Smooth muscle cell (in vitro differentiated cells): Measurements from ENCODE around the gene ESPN. TPM values are rescaled to one million over a fixed set of nuclear protein-coding genes. Genes with fewer than 3 reads are reported as not detected.
A peak's percentile ranks its signal among the peaks of the same experiment; 100 is the strongest.

Experiments used
- DNase-seq: peaks from one replicate; lab custom pipeline; 2025; ENCODE audit not compliant: unreplicated experiment; lab: John Stamatoyannopoulos, UW
- H2AFZ ChIP-seq: fragments of 200-600 bp; sonication (generic); 2 replicates; pipeline ENCODE4 v1.6.0; 2016; ENCODE audit warnings: antibody characterized with exemption, low read depth, mild to moderate bottlenecking
- H3F3A ChIP-seq: fragments of 200-600 bp; sonication (generic); 2 replicates; pipeline ENCODE4 v1.6.0; 2017; ENCODE audit warnings: antibody characterized with exemption, low read depth
- H3K27ac ChIP-seq: fragments of 200-600 bp; sonication (generic); 2 replicates; pipeline ENCODE4 v1.5.1; 2016; ENCODE audit warnings: low read depth, mild to moderate bottlenecking
- H3K27me3 ChIP-seq: fragments of 200-600 bp; sonication (generic); 2 replicates; pipeline ENCODE4 v1.6.1; 2016; ENCODE audit warnings: low read depth, mild to moderate bottlenecking
- H3K36me3 ChIP-seq: fragments of 200-600 bp; sonication (generic); 2 replicates; pipeline ENCODE4 v1.5.1; 2016; ENCODE audit warnings: low read depth
- H3K4me1 ChIP-seq: fragments of 200-600 bp; sonication (generic); 2 replicates; pipeline ENCODE4 v1.5.1; 2016; ENCODE audit warnings: low read depth
- H3K4me2 ChIP-seq: fragments of 200-600 bp; sonication (generic); 2 replicates; pipeline ENCODE4 v1.6.0; 2016; ENCODE audit warnings: mild to moderate bottlenecking
- H3K4me3 ChIP-seq: fragments of 200-600 bp; sonication (generic); 2 replicates; pipeline ENCODE4 v1.5.1; 2016; ENCODE audit warnings: mild to moderate bottlenecking
- H3K79me2 ChIP-seq: fragments of 200-600 bp; sonication (generic); 2 replicates; pipeline ENCODE4 v1.6.0; 2016; ENCODE audit warnings: low read depth, mild to moderate bottlenecking
- H3K9ac ChIP-seq: fragments of 200-600 bp; sonication (generic); 2 replicates; pipeline ENCODE4 v1.6.0; 2016; ENCODE audit warnings: low read depth
- H3K9me3 ChIP-seq: fragments of 200-600 bp; sonication (generic); replicated peaks from 2 replicates; pipeline ENCODE4 v1.5.1; 2016; ENCODE audit warnings: low read depth
- H4K20me1 ChIP-seq: fragments of 200-600 bp; sonication (generic); 2 replicates; pipeline ENCODE4 v1.6.0; 2016; ENCODE audit warnings: low read depth
- CTCF ChIP-seq: fragments of 200-600 bp; sonication (generic); IDR thresholded peaks from 2 replicates; pipeline ENCODE4 v1.5.1; 2017; ENCODE audit warnings: borderline replicate concordance, mild to moderate bottlenecking, antibody characterized with exemption; ENCODE audit not compliant: insufficient read depth, poor library complexity, severe bottlenecking
- WGBS: methylation state at CpG from one replicate; pipeline ENCODE4 v1.1.7; 2016; ENCODE audit warnings: low lambda C conversion rate; 5-methylcytosine and 5-hydroxymethylcytosine counted together
- polyA plus RNA-seq: library from polyadenylated mRNA; unstranded; fragments of >200 nt; fragmentation: Nextera tagmentation; extraction: Ambion mirVana; gene quantifications from 2 replicates; pipeline ENCODE4 v1.2.1, GENCODE V29; 2016
- total RNA-seq: library from RNA; depleted of rRNA; stranded (reverse); fragments of >200 nt; gene quantifications from 2 replicates; pipeline ENCODE4 v1.2.3, GENCODE V29; 2014

ESPN gene
- total and polyA plus RNA-seq, 2 experiments from 2014 or later, result 1.1 TPM; not detected in 1

DNA sequence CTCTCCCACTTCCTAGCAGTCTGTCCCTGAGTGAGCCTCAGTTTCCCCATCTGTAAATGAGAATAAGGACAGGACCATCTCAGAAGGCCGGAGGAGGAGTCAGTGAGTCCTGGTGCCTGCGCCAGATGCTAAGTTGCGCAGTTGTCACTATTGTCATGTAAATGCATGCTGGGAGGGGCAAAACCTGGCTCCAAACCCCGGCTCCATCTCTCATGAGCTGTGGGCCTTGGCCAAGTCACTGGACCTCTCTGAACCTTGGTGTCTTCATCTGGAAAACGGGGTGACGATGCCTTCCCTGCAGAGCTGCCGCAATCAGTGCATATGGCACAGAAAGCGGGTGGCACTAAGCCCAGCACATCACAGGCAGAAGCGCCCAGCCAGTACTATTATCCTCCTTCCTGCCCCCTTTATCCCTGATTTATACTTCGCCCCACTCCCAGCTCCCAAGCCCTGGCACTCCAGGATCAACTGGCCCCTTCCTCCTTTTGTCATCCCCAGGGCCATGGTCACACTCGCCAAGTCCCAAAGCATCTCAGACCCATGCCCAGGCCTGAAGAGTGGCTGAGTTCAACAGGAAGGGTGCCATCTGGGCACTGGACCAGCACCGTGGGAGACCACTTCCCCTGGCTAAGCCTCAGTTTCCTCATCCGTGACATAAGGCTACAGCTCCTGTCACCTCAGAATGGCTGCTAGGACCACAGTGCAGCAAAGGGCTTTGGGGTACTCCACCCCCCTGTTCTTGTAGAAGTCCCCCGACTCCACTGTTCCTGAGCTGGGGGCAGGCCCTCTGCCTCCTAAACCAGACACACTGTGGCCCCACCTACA lies 71.2 kb downstream of the ESPN start:
- H2AFZ ChIP-seq, result no peak overlapping the region
- H3K9ac ChIP-seq, result no peak overlapping the region
- no peaks in the 10 kb centered on the region for H3K9me3 ChIP-seq
- WGBS, result 88% methylated on average over 14 of the region's 14 CpGs
- H3K4me1 ChIP-seq, result peaks cover 17% of the 10 kb centered on the region
- H4K20me1 ChIP-seq, result no peaks in the 10 kb centered on the region
- DNase-seq, result no peak
- H3K36me3 ChIP-seq, result no peaks in the 10 kb centered on the region
- no peak overlapping the region for H3K27ac ChIP-seq
- H3K4me3 ChIP-seq, result peak overlapping the region; percentile 72
- no peaks in the 10 kb centered on the region for H3K79me2 ChIP-seq
- H3F3A ChIP-seq, result peaks cover 8% of the 10 kb centered on the region
- peak overlapping the region; percentile 92 for H3K4me2 ChIP-seq
- H3K27me3 ChIP-seq, result no peaks in the 10 kb centered on the region
- TF ChIP-seq CTCF, result no peak

- Histone ChIP-seq H2AFZ (peak overlapping the region; percentile 46), H3K4me2 (peak overlapping the region; percentile 92), H3K27ac (no peak overlapping the region), H4K20me1 (no peaks in the 10 kb centered on the region), H3K79me2 (no peaks in the 10 kb centered on the region), H3K4me3 (peak overlapping the region; percentile 72), H3F3A (peaks cover 8% of the 10 kb centered on the region), H3K9me3 (no peaks in the 10 kb centered on the region), H3K9ac (no peak overlapping the region), H3K36me3 (no peaks in the 10 kb centered on the region), H3K4me1 (peaks cover 17% of the 10 kb centered on the region), H3K27me3 (no peaks in the 10 kb centered on the region)
- TF ChIP-seq CTCF, result no peak
- 31% methylated on average over 12 of the region's 13 CpGs for WGBS
- no peak for DNase-seq
Measured at GRCh38 chr1:6496365-6496721, 71.8 kb downstream of the ESPN start.

- peak overlapping the region; percentile 58 for H3K9ac ChIP-seq
- H4K20me1 ChIP-seq, result no peaks in the 10 kb centered on the region
- H3K36me3 ChIP-seq, result no peaks in the 10 kb centered on the region
- peak overlapping the region; percentile 72 for H3K4me3 ChIP-seq
- no peak overlapping the region for H3K27ac ChIP-seq
- DNase-seq, result no peak
- peak overlapping the region; percentile 46 for H2AFZ ChIP-seq
- H3K4me2 ChIP-seq, result peak overlapping the region; percentile 92
- 7% methylated on average over 8 of the region's 21 CpGs for WGBS
- H3K79me2 ChIP-seq, result no peaks in the 10 kb centered on the region
- H3K4me1 ChIP-seq, result peaks cover 17% of the 10 kb centered on the region
- no peak for TF ChIP-seq CTCF
- H3K27me3 ChIP-seq, result no peaks in the 10 kb centered on the region
- H3F3A ChIP-seq, result peaks cover 4% of the 10 kb centered on the region
- no peaks in the 10 kb centered on the region for H3K9me3 ChIP-seq
Measured at GRCh38 chr1:6496890-6497214, 72.3 kb downstream of the ESPN start.
